Caco-2 (cell line): ENCODE measurements around the gene ELOVL7. TPM values are rescaled to one million over a fixed set of nuclear protein-coding genes. Genes with fewer than 3 reads are reported as not detected.

Experiments
- BruUV-seq: library from RNA; stranded (reverse); fragments of 400-500 nt; replicated peaks from 2 replicates; lab custom pipeline; 2021; lab: Mats Ljungman, UMichigan
- CTCF ChIA-PET: fragments of 300-600 bp; sonication (Branson Sonifier 250); formaldehyde crosslinking; loops from one replicate; lab custom pipeline; 2022; ENCODE audit warnings: antibody characterized with exemption; lab: Charles Lee
- POLR2A ChIA-PET: fragments of 300-600 bp; sonication (Branson Sonifier 250); formaldehyde crosslinking; loops from one replicate; lab custom pipeline; 2022; ENCODE audit warnings: antibody characterized with exemption; lab: Charles Lee
- DNase-seq, 2 experiments: peaks; one replicate each; pipeline versions ENCODE4 v3.0.0 to v3.0.0-alpha.2; 2020 to 2022
- H3K27me3 ChIP-seq: replicated peaks from 2 replicates; pipeline ENCODE4 v1.6.0; 2011; ENCODE audit warnings: low read length; ENCODE audit not compliant: control insufficient read depth, insufficient read depth
- H3K36me3 ChIP-seq: 2 replicates; pipeline ENCODE4 v1.5.1; 2011; ENCODE audit warnings: low read length; ENCODE audit not compliant: control insufficient read depth, insufficient read depth
- H3K4me1 ChIP-seq: fragments of 250-450 bp; sonication (Bioruptor Pico); 2 replicates; pipeline ENCODE4 v1.5.1; 2020; ENCODE audit warnings: mild to moderate bottlenecking
- H3K4me3 ChIP-seq: 2 replicates; pipeline ENCODE4 v1.5.1; 2011; ENCODE audit warnings: low read depth, mild to moderate bottlenecking, control low read depth, low read length
- H3K9me3 ChIP-seq: fragments of 250-450 bp; sonication (Bioruptor Pico); 2 replicates; pipeline ENCODE4 v1.5.1; 2020; ENCODE audit warnings: mild to moderate bottlenecking, moderate library complexity
- H3K27ac Mint-ChIP-seq: one replicate; pipeline ENCODE4 v1.8.0; 2022; ENCODE audit warnings: mixed read lengths; ENCODE audit not compliant: unreplicated experiment
- H3K27me3 Mint-ChIP-seq: one replicate; pipeline ENCODE4 v1.8.0; 2022; ENCODE audit warnings: mixed read lengths; ENCODE audit not compliant: insufficient read depth, unreplicated experiment
- H3K36me3 Mint-ChIP-seq: one replicate; pipeline ENCODE4 v1.8.0; 2022; ENCODE audit warnings: mild to moderate bottlenecking, mixed read lengths; ENCODE audit not compliant: insufficient read depth, unreplicated experiment
- H3K4me1 Mint-ChIP-seq: one replicate; pipeline ENCODE4 v1.8.0; 2022; ENCODE audit warnings: low read depth, mixed read lengths; ENCODE audit not compliant: unreplicated experiment
- H3K4me3 Mint-ChIP-seq: one replicate; pipeline ENCODE4 v1.8.0; 2022; ENCODE audit warnings: mild to moderate bottlenecking, moderate library complexity, mixed read lengths; ENCODE audit not compliant: unreplicated experiment
- H3K9me3 Mint-ChIP-seq: one replicate; pipeline ENCODE4 v1.8.0; 2022; ENCODE audit warnings: mixed read lengths; ENCODE audit not compliant: unreplicated experiment
- intact Hi-C: fragments of 100-400 bp; cut with micrococcal nuclease; formaldehyde crosslinking; loops from one replicate; pipeline ENCODE4 v1.10.0; 2022; ENCODE audit not compliant: unreplicated experiment
- total RNA-seq: library from RNA; stranded (reverse); gene quantifications from 2 replicates; pipeline ENCODE4 v1.2.3, GENCODE V29; 2022
- TF ChIP-seq, protein P1 (sequence below), 2 experiments: fragments of 200-600 bp in 1 of 2; IDR thresholded peaks; 1 replicate in 1 of 2; 2 replicates in 1 of 2; pipeline versions ENCODE4 v1.5.1 to v1.8.0; 2011 to 2022; ENCODE audit warnings: antibody characterized with exemption in 1 of 2, control low read depth in 1 of 2, inconsistent platforms in 1 of 2, low read depth in 1 of 2, low read length in 1 of 2, mild to moderate bottlenecking in 1 of 2, moderate library complexity in 1 of 2; ENCODE audit not compliant: insufficient read depth in 1 of 2, severe bottlenecking in 1 of 2, unreplicated experiment in 1 of 2

The ELOVL7 gene
- total RNA-seq, 1 experiment from 2014 or later, result 16.4 TPM

DNA sequence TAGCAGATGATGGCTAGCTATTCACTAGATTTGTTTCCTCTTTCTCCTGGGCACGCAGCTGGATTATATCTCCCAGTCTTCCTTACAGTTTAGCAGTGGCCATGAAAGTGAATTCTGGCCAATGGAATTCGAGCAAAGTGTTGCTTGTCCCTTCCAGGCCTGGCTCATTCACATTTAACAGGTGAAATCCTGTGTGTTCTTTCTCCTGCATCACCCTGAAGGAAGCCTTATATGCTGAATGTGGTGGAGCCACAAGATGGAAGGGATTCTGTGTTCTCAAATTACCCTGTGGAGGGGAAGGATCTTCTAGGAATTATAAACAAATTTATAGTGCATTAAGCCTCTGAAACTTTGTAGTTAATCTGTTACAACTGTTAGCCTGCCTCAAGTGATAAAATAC, 8.2 kb upstream of the ELOVL7 start:
- ChIA-PET POLR2A (interaction anchor here (1.1 kb wide), 1 partner anchor 93 kb away, joined by 5 read pairs; the partner anchor contains the start of genes ERCC8 and NDUFAF2), CTCF (no interaction called here)
- H3K27me3 Mint-ChIP-seq, result no peaks in the 10 kb centered on the region
- no peaks in the 10 kb centered on the region for H3K27me3 ChIP-seq
- no peaks in the 10 kb centered on the region for H3K4me1 Mint-ChIP-seq
- H3K4me3 Mint-ChIP-seq, result no peak overlapping the region
- H3K4me1 ChIP-seq, result peaks cover 40% of the 10 kb centered on the region
- no peaks in the 10 kb centered on the region for H3K36me3 ChIP-seq
- intact Hi-C loops, result no loop called here
- DNase-seq, result no peak
- no peaks in the 10 kb centered on the region for H3K9me3 ChIP-seq
- no peaks in the 10 kb centered on the region for H3K36me3 Mint-ChIP-seq
- H3K27ac Mint-ChIP-seq, result no peak overlapping the region
- H3K4me3 ChIP-seq, result no peak overlapping the region
- TF ChIP-seq, protein P1, sequence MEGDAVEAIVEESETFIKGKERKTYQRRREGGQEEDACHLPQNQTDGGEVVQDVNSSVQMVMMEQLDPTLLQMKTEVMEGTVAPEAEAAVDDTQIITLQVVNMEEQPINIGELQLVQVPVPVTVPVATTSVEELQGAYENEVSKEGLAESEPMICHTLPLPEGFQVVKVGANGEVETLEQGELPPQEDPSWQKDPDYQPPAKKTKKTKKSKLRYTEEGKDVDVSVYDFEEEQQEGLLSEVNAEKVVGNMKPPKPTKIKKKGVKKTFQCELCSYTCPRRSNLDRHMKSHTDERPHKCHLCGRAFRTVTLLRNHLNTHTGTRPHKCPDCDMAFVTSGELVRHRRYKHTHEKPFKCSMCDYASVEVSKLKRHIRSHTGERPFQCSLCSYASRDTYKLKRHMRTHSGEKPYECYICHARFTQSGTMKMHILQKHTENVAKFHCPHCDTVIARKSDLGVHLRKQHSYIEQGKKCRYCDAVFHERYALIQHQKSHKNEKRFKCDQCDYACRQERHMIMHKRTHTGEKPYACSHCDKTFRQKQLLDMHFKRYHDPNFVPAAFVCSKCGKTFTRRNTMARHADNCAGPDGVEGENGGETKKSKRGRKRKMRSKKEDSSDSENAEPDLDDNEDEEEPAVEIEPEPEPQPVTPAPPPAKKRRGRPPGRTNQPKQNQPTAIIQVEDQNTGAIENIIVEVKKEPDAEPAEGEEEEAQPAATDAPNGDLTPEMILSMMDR (IDR thresholded peaks at IDR 0.05; ENCODE audit: insufficient read depth in 1 of 2, low read depth in 1 of 2, low read length in 1 of 2, severe bottlenecking in 1 of 2, unreplicated experiment in 1 of 2), result no peak
- H3K9me3 Mint-ChIP-seq, result no peaks in the 10 kb centered on the region
- BruUV-seq, result no TSS peak

DNA sequence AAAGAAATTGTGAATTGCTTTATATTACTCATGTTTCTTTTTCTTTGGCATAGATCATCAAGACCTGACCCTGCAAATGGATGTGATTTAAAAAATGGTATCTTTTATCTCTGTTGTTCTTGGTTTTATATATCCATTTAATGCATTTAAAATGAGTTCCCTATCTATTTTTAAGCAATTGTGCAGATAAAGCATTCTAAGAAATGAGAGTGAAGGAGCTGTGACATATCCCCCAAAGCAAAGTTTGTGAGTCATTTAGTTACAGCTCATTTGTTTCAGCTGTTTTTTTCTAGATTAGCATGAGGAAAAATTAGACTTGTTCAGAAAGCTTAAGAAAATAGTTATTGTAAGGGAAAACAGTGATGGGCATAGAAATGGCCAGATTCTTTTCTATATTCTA, 7.6 kb upstream of the ELOVL7 start:
- intact Hi-C loops, result no loop called here
- BruUV-seq, result no TSS peak
- H3K36me3 ChIP-seq, result no peaks in the 10 kb centered on the region
- Mint-ChIP-seq H3K27me3 (no peaks in the 10 kb centered on the region), H3K9me3 (no peaks in the 10 kb centered on the region), H3K27ac (no peak overlapping the region), H3K36me3 (no peaks in the 10 kb centered on the region), H3K4me1 (peaks cover 2% of the 10 kb centered on the region), H3K4me3 (no peak overlapping the region)
- CTCF ChIA-PET, result no interaction called here
- POLR2A ChIA-PET, result no interaction called here
- TF ChIP-seq, protein P1 (IDR thresholded peaks at IDR 0.05; ENCODE audit: insufficient read depth in 1 of 2, low read depth in 1 of 2, low read length in 1 of 2, severe bottlenecking in 1 of 2, unreplicated experiment in 1 of 2), result no peak
- H3K4me1 ChIP-seq, result peaks cover 40% of the 10 kb centered on the region
- DNase-seq, result no peak
- H3K27me3 ChIP-seq, result no peaks in the 10 kb centered on the region
- H3K4me3 ChIP-seq, result no peak overlapping the region
- H3K9me3 ChIP-seq, result no peaks in the 10 kb centered on the region

DNA sequence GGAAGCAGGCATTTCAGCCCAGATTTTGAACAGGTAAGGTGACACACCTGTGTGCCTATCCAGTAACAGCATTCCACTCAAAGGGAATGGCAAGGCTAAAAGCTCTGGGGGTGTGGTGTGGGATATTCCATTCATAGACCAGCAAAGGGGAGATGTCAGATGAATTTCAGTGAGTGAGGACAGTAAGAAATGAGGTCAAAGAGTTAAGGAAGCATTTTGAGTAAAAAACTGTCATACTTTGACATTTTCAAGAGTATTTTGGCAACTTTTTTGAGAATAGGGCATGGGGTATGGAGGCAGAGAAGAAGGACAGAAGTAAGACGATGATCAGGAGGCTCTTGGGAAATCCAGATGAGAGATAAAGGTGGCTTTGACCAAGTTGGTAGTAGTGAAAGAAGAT, 2.2 kb upstream of the ELOVL7 start:
- no peak overlapping the region for H3K27ac Mint-ChIP-seq
- DNase-seq, result no peak
- intact Hi-C loops, result loop anchor here (10.0 kb wide), 1 partner anchor 49 kb away; no protein-coding TSS in a partner anchor
- 0 out of 2 replicates have a peak, but pooled peaks cover 2% of the 10 kb centered on the region for H3K27me3 ChIP-seq
- peaks cover 4% of the 10 kb centered on the region; the same call in 1 of the 2 replicates for H3K4me1 ChIP-seq
- peaks cover 11% of the 10 kb centered on the region for H3K36me3 Mint-ChIP-seq
- H3K4me1 Mint-ChIP-seq, result peaks cover 31% of the 10 kb centered on the region
- POLR2A ChIA-PET, result no interaction called here
- H3K27me3 Mint-ChIP-seq, result no peaks in the 10 kb centered on the region
- H3K4me3 ChIP-seq, result no peak overlapping the region
- BruUV-seq, result no TSS peak
- H3K4me3 Mint-ChIP-seq, result no peak overlapping the region
- no peaks in the 10 kb centered on the region for H3K9me3 ChIP-seq
- H3K36me3 ChIP-seq, result no peaks in the 10 kb centered on the region
- CTCF ChIA-PET, result no interaction called here
- TF ChIP-seq, protein P1 (IDR thresholded peaks at IDR 0.05; ENCODE audit: insufficient read depth in 1 of 2, low read depth in 1 of 2, low read length in 1 of 2, severe bottlenecking in 1 of 2, unreplicated experiment in 1 of 2), result no peak
- no peaks in the 10 kb centered on the region for H3K9me3 Mint-ChIP-seq
